ENCODE data around the gene GLYAT. TPM values are rescaled to one million over a fixed set of nuclear protein-coding genes. Genes with fewer than 3 reads are reported as not detected.
A peak's percentile ranks its signal among the peaks of the same experiment; 100 is the strongest.

The GLYAT gene
- total and polyA plus RNA-seq, 4 donors: not detected

- Histone ChIP-seq H3K36me3 (ENCODE audit: control insufficient read depth in 4 of 4, insufficient read depth in 4 of 4, low read length in 4 of 4) (no peaks in the 10 kb centered on the region), H3K27ac (ENCODE audit: low read depth in 1 of 2, low read length in 1 of 2) (no peak overlapping the region), H3K4me1 (ENCODE audit: control insufficient read depth in 5 of 5, insufficient read depth in 5 of 5, low read length in 5 of 5) (no peaks in the 10 kb centered on the region), H3K9me3 (ENCODE audit: control insufficient read depth in 4 of 4, insufficient read depth in 3 of 4, low read length in 3 of 4) (no peaks in the 10 kb centered on the region), H3K27me3 (ENCODE audit: control insufficient read depth in 3 of 3, insufficient read depth in 3 of 3, low read length in 2 of 3) (no peaks in the 10 kb centered on the region), H3K9ac (ENCODE audit: insufficient read depth in 1 of 2, low read length in 2 of 2) (no peak overlapping the region), H3K4me3 (no peak overlapping the region)
- WGBS, 2 donors: 52 to 63% methylated on average over 1 of the region's 1 CpG
- no peak for TF ChIP-seq CTCF (IDR thresholded peaks at IDR 0.05; ENCODE audit: control extremely low read depth, extremely low read depth)
- no peak for ATAC-seq (ENCODE audit: insufficient read depth, low FRiP score)
- no peak for DNase-seq
Measured at GRCh38 chr11:58676563-58677135, 55.1 kb downstream of the GLYAT start.

GRCh38 chr11:58675334-58676155, 56.2 kb downstream of the GLYAT start:
- Histone ChIP-seq H3K27me3 (ENCODE audit: control insufficient read depth in 3 of 3, insufficient read depth in 3 of 3, low read length in 2 of 3) (no peaks in the 10 kb centered on the region), H3K4me1 (ENCODE audit: control insufficient read depth in 5 of 5, insufficient read depth in 5 of 5, low read length in 5 of 5) (no peaks in the 10 kb centered on the region), H3K9me3 (ENCODE audit: control insufficient read depth in 4 of 4, insufficient read depth in 3 of 4, low read length in 3 of 4) (no peaks in the 10 kb centered on the region), H3K9ac (ENCODE audit: insufficient read depth in 1 of 2, low read length in 2 of 2) (no peak overlapping the region), H3K27ac (ENCODE audit: low read depth in 1 of 2, low read length in 1 of 2) (no peak overlapping the region), H3K36me3 (ENCODE audit: control insufficient read depth in 4 of 4, insufficient read depth in 4 of 4, low read length in 4 of 4) (no peaks in the 10 kb centered on the region), H3K4me3 (no peak overlapping the region)
- ATAC-seq (ENCODE audit: insufficient read depth, low FRiP score) (no peak), DNase-seq (peak; percentile 45 to 61 (median 57))
- TF ChIP-seq CTCF (IDR thresholded peaks at IDR 0.05; ENCODE audit: control extremely low read depth, extremely low read depth): peak; percentile 76
- 40% methylated on average over 13 of the region's 13 CpGs for WGBS, 2 donors

- Histone ChIP-seq H3K9me3 (ENCODE audit: control insufficient read depth in 4 of 4, insufficient read depth in 3 of 4, low read length in 3 of 4) (no peaks in the 10 kb centered on the region), H3K4me1 (ENCODE audit: control insufficient read depth in 5 of 5, insufficient read depth in 5 of 5, low read length in 5 of 5) (no peaks in the 10 kb centered on the region), H3K36me3 (ENCODE audit: control insufficient read depth in 4 of 4, insufficient read depth in 4 of 4, low read length in 4 of 4) (no peaks in the 10 kb centered on the region), H3K27me3 (ENCODE audit: control insufficient read depth in 3 of 3, insufficient read depth in 3 of 3, low read length in 2 of 3) (no peaks in the 10 kb centered on the region), H3K9ac (ENCODE audit: insufficient read depth in 1 of 2, low read length in 2 of 2) (no peak overlapping the region), H3K4me3 (no peak overlapping the region), H3K27ac (ENCODE audit: low read depth in 1 of 2, low read length in 1 of 2) (no peak overlapping the region)
- 74 to 90% methylated on average over 12 of the region's 12 CpGs for WGBS, 2 donors
- DNase-seq (no peak), ATAC-seq (ENCODE audit: insufficient read depth, low FRiP score) (no peak)
- TF ChIP-seq CTCF (IDR thresholded peaks at IDR 0.05; ENCODE audit: control extremely low read depth, extremely low read depth): no peak
Measured at GRCh38 chr11:58674609-58675008, 57.1 kb downstream of the GLYAT start.
